Fibroblast of lung (primary cell): ENCODE data around the gene PRPF39. TPM values are rescaled to one million over a fixed set of nuclear protein-coding genes. Genes with fewer than 3 reads are reported as not detected.
A peak's percentile ranks its signal among the peaks of the same experiment; 100 is the strongest.
"Not testable (repeated sequence)": the region's sequence is repeated elsewhere in the genome, so short reads cannot be mapped to it uniquely, and the experiment has no call there.

Experiments
- DNase-seq, 2 donors: peaks; one replicate each; pipeline versions ENCODE4 v3.0.0 to v3.0.0-alpha.2; 2010; ENCODE audit warnings: low read depth in 2 of 2
- H2AFZ ChIP-seq: 2 replicates; pipeline ENCODE4 v1.5.1; 2012; ENCODE audit warnings: low read length, control low read depth, inconsistent platforms
- H3K27ac ChIP-seq: 2 replicates; pipeline ENCODE4 v1.5.1; 2011; ENCODE audit warnings: low read length, control low read depth; ENCODE audit not compliant: insufficient read depth
- H3K27me3 ChIP-seq: 2 replicates; pipeline ENCODE4 v1.5.1; 2011; ENCODE audit warnings: mild to moderate bottlenecking, low read length; ENCODE audit not compliant: control insufficient read depth, insufficient read depth
- H3K36me3 ChIP-seq: 2 replicates; pipeline ENCODE4 v1.5.1; 2011; ENCODE audit warnings: low read length; ENCODE audit not compliant: control insufficient read depth, insufficient read depth
- H3K4me1 ChIP-seq: 2 replicates; pipeline ENCODE4 v1.5.1; 2011; ENCODE audit warnings: low read length; ENCODE audit not compliant: control insufficient read depth, insufficient read depth; ENCODE audit errors: extremely low read depth
- H3K4me2 ChIP-seq: 2 replicates; pipeline ENCODE4 v1.5.1; 2011; ENCODE audit warnings: low read length, control low read depth; ENCODE audit not compliant: insufficient read depth; ENCODE audit errors: extremely low read depth
- H3K4me3 ChIP-seq, 4 experiments: fragments of 200-600 bp in 1 of 4; sonication (generic) in 1 of 4; replicated peaks in 1 of 4; 2 replicates each; pipeline ENCODE4 v1.5.1; 2011 to 2016; ENCODE audit warnings: low read length in 4 of 4, low read depth in 3 of 4, mild to moderate bottlenecking in 3 of 4, control low read depth in 2 of 4, inconsistent platforms in 1 of 4, mixed read lengths in 1 of 4; ENCODE audit not compliant: insufficient read depth in 1 of 4; ENCODE audit errors: control extremely low read depth in 1 of 4
- H3K79me2 ChIP-seq: 2 replicates; pipeline ENCODE4 v1.5.1; 2012; ENCODE audit warnings: mild to moderate bottlenecking, low read length, inconsistent platforms; ENCODE audit not compliant: control insufficient read depth, insufficient read depth
- H3K9ac ChIP-seq: 2 replicates; pipeline ENCODE4 v1.5.1; 2011; ENCODE audit warnings: mild to moderate bottlenecking, low read length, control low read depth; ENCODE audit not compliant: insufficient read depth
- H3K9me3 ChIP-seq: 2 replicates; pipeline ENCODE4 v1.5.1; 2012; ENCODE audit warnings: low read depth, low read length; ENCODE audit not compliant: control insufficient read depth, insufficient read depth
- H4K20me1 ChIP-seq: 2 replicates; pipeline ENCODE4 v1.5.1; 2011; ENCODE audit warnings: low read length; ENCODE audit not compliant: control insufficient read depth, insufficient read depth; ENCODE audit errors: extremely low read depth
- EZH2 ChIP-seq: IDR thresholded peaks from 2 replicates; pipeline ENCODE4 v1.5.1; 2012; ENCODE audit warnings: low read length, control low read depth, mild to moderate bottlenecking; ENCODE audit errors: missing control alignments
- polyA plus RNA-seq, 2 donors: library from polyadenylated mRNA; depleted of rRNA in 1 of 2; stranded (reverse) in 1 of 2; unstranded in 1 of 2; fragments of >200 nt; gene quantifications; 2 replicates each; pipeline ENCODE4 v1.2.1, GENCODE V29; 2011 to 2012; ENCODE audit warnings: missing spikeins in 1 of 2
- total RNA-seq: library from RNA; depleted of rRNA; stranded (reverse); fragments of >200 nt; gene quantifications from 2 replicates; pipeline ENCODE4 v1.2.1, GENCODE V29; 2014
- TF ChIP-seq, protein P1 (sequence below), 2 donors: IDR thresholded peaks in 1 of 2; conservative IDR thresholded peaks in 1 of 2; 1 replicate in 1 of 2; 2 replicates in 1 of 2; pipeline ENCODE4 v1.5.1; 2011 to 2012; ENCODE audit warnings: low read length in 2 of 2, control low read depth in 1 of 2, inconsistent platforms in 1 of 2, low read depth in 1 of 2, mild to moderate bottlenecking in 1 of 2

PRPF39 gene
- total and polyA plus RNA-seq, 2 donors (not counting 1 experiment from before 2014, with no cell fraction given), result 28.4 to 28.5 TPM

DNA sequence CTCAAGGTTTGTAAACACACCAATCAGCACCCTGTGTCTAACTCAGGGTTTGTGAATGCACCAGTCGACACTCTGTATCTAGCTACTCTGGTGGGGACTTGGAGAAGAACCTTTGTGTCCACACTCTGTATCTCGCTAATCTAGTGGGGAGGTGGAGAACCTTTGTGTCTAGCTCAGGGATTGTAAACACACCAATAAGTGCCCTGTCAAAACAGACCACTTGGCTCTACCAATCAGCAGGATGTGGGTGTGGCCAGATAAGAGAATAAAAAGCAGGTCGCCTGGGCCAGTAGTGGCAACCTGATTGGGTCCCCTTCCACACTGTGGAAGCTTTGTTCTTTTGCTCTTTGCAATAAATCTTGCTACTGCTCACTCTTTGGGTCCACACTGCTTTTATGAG lies 2.8 kb upstream of the PRPF39 start:
- H3K36me3 ChIP-seq, H2AFZ ChIP-seq: not testable (repeated sequence)
- H3K79me2 ChIP-seq, result peaks cover 22% of the 10 kb centered on the region

GRCh38 chr14:45082420-45082819 lies 1.5 kb upstream of the PRPF39 start:
- no peak overlapping the region for H3K27ac ChIP-seq
- H3K9ac ChIP-seq, result no peak overlapping the region
- no peaks in the 10 kb centered on the region for H3K36me3 ChIP-seq
- TF ChIP-seq, protein P1, sequence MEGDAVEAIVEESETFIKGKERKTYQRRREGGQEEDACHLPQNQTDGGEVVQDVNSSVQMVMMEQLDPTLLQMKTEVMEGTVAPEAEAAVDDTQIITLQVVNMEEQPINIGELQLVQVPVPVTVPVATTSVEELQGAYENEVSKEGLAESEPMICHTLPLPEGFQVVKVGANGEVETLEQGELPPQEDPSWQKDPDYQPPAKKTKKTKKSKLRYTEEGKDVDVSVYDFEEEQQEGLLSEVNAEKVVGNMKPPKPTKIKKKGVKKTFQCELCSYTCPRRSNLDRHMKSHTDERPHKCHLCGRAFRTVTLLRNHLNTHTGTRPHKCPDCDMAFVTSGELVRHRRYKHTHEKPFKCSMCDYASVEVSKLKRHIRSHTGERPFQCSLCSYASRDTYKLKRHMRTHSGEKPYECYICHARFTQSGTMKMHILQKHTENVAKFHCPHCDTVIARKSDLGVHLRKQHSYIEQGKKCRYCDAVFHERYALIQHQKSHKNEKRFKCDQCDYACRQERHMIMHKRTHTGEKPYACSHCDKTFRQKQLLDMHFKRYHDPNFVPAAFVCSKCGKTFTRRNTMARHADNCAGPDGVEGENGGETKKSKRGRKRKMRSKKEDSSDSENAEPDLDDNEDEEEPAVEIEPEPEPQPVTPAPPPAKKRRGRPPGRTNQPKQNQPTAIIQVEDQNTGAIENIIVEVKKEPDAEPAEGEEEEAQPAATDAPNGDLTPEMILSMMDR (conservative IDR thresholded peaks at IDR 0.05 in 1 of 2, IDR thresholded peaks at IDR 0.05 in 1 of 2; ENCODE audit: low read depth in 1 of 2, low read length in 2 of 2), result no peak
- no peak for TF ChIP-seq EZH2
- no peaks in the 10 kb centered on the region for H3K27me3 ChIP-seq
- H2AFZ ChIP-seq, result no peak overlapping the region
- no peak for DNase-seq
- no peak overlapping the region for H3K4me2 ChIP-seq
- H3K9me3 ChIP-seq, result no peaks in the 10 kb centered on the region
- H3K79me2 ChIP-seq, result peaks cover 35% of the 10 kb centered on the region
- no peak overlapping the region for H3K4me3 ChIP-seq
- no peaks in the 10 kb centered on the region for H4K20me1 ChIP-seq
- H3K4me1 ChIP-seq, result no peaks in the 10 kb centered on the region

More for the DNA sequence above, 2.8 kb upstream of the PRPF39 start:
- DNase-seq, H3K4me3 ChIP-seq, H3K4me1 ChIP-seq, H3K9me3 ChIP-seq, H3K27ac ChIP-seq, H4K20me1 ChIP-seq, H3K9ac ChIP-seq, H3K4me2 ChIP-seq, H3K27me3 ChIP-seq: not testable (repeated sequence)

- Histone ChIP-seq H3K4me3 (peak overlapping the region; percentile 63 to 98 (median 82)), H3K9ac (peak overlapping the region; percentile 11), H3K36me3 (no peaks in the 10 kb centered on the region), H4K20me1 (no peaks in the 10 kb centered on the region), H3K9me3 (no peaks in the 10 kb centered on the region), H2AFZ (peak overlapping the region; percentile 88), H3K27ac (peak overlapping the region; percentile 37), H3K4me1 (no peaks in the 10 kb centered on the region), H3K79me2 (peaks cover 46% of the 10 kb centered on the region), H3K4me2 (peak overlapping the region; percentile 94), H3K27me3 (no peaks in the 10 kb centered on the region)
- TF ChIP-seq, protein P1 (conservative IDR thresholded peaks at IDR 0.05 in 1 of 2, IDR thresholded peaks at IDR 0.05 in 1 of 2; ENCODE audit: low read depth in 1 of 2, low read length in 2 of 2), result no peak
- no peak for TF ChIP-seq EZH2
- no peak for DNase-seq
These were observed 320 bp upstream of the PRPF39 start for GRCh38 chr14:45083617-45083975.
